Suprapubic skin (tissue), 3 donors: Measurements from ENCODE around the gene HSP90AB1.

Experiments used
- CTCF ChIP-seq, 2 donors: fragments of 200-600 bp in 1 of 2; fragments of 450-650 bp in 1 of 2; sonication (generic) in 1 of 2; IDR thresholded peaks; one replicate each; pipeline ENCODE4 v1.5.1; 2016 to 2019; ENCODE audit warnings: antibody characterized with exemption in 2 of 2, mild to moderate bottlenecking in 1 of 2, moderate library complexity in 1 of 2
- POLR2A ChIP-seq, 2 donors: fragments of 450-650 bp; IDR thresholded peaks; one replicate each; pipeline ENCODE4 v1.6.1; 2017; ENCODE audit warnings: antibody characterized with exemption in 2 of 2, mild to moderate bottlenecking in 2 of 2, moderate library complexity in 2 of 2

- no peak for TF ChIP-seq CTCF (IDR thresholded peaks at IDR 0.05)
- no peak for TF ChIP-seq POLR2A (IDR thresholded peaks at IDR 0.05)
Observed at GRCh38 chr6:44267252-44267651, 20.4 kb downstream of the HSP90AB1 start.
